ENCODE measurements around the gene TCAP.

Gene TCAP

GRCh38 chr17:39683295-39683939 lies 18.3 kb downstream of the TCAP start:
- Histone ChIP-seq H3K27ac (ENCODE audit: low read depth, low read length) (no peak overlapping the region), H3K36me3 (ENCODE audit: insufficient read depth, low read length) (peaks cover 14% of the 10 kb centered on the region), H3K4me3 (ENCODE audit: low read depth in 1 of 2, low read length in 2 of 2) (no peak overlapping the region), H3K27me3 (ENCODE audit: control insufficient read depth in 1 of 2, insufficient read depth in 2 of 2, low read length in 2 of 2) (no peaks in the 10 kb centered on the region), H3K9ac (ENCODE audit: low read length) (no peak overlapping the region), H3K4me1 (ENCODE audit: insufficient read depth, low read length) (peaks cover 9% of the 10 kb centered on the region), H3K9me3 (ENCODE audit: low read length) (no peaks in the 10 kb centered on the region)

GRCh38 chr17:39684369-39685192 lies 19.4 kb downstream of the TCAP start:
- H3K4me3 ChIP-seq (ENCODE audit: low read depth in 1 of 2, low read length in 2 of 2): no peak overlapping the region
- no peak overlapping the region for H3K9ac ChIP-seq (ENCODE audit: low read length)
- no peaks in the 10 kb centered on the region for H3K27me3 ChIP-seq (ENCODE audit: control insufficient read depth in 1 of 2, insufficient read depth in 2 of 2, low read length in 2 of 2)
- H3K9me3 ChIP-seq (ENCODE audit: low read length): no peaks in the 10 kb centered on the region
- H3K27ac ChIP-seq (ENCODE audit: low read depth, low read length): no peak overlapping the region
- peaks cover 14% of the 10 kb centered on the region for H3K36me3 ChIP-seq (ENCODE audit: insufficient read depth, low read length)
- H3K4me1 ChIP-seq (ENCODE audit: insufficient read depth, low read length): peaks cover 15% of the 10 kb centered on the region

- Histone ChIP-seq H3K4me1 (ENCODE audit: insufficient read depth, low read length) (peaks cover 15% of the 10 kb centered on the region), H3K27ac (ENCODE audit: low read depth, low read length) (no peak overlapping the region), H3K36me3 (ENCODE audit: insufficient read depth, low read length) (peaks cover 14% of the 10 kb centered on the region), H3K9ac (ENCODE audit: low read length) (no peak overlapping the region), H3K4me3 (ENCODE audit: low read depth in 1 of 2, low read length in 2 of 2) (peak overlapping the region; percentile 91 to 95), H3K27me3 (ENCODE audit: control insufficient read depth in 1 of 2, insufficient read depth in 2 of 2, low read length in 2 of 2) (no peaks in the 10 kb centered on the region), H3K9me3 (ENCODE audit: low read length) (no peaks in the 10 kb centered on the region)
Measured at GRCh38 chr17:39687101-39687545, 22.0 kb downstream of the TCAP start.

GRCh38 chr17:39687546-39688474 lies 22.7 kb downstream of the TCAP start, which contains the start of gene PGAP3:
TSS of gene PGAP3 (minus strand) at chr17:39688057. CDS start at chr17:39688014, 43 bp downstream.
- H3K4me3 ChIP-seq (ENCODE audit: low read depth in 1 of 2, low read length in 2 of 2): peak within 1 kb of the TSS; percentile 91 to 95
- H3K36me3 ChIP-seq (ENCODE audit: insufficient read depth, low read length): peaks cover 14% of the 10 kb centered on the region
- H3K9ac ChIP-seq (ENCODE audit: low read length): peak within 1 kb of the TSS; percentile 58
- peak within 1 kb of the TSS; percentile 81 for H3K27ac ChIP-seq (ENCODE audit: low read depth, low read length)
- peaks cover 15% of the 10 kb centered on the region for H3K4me1 ChIP-seq (ENCODE audit: insufficient read depth, low read length)
- no peaks in the 10 kb centered on the region for H3K9me3 ChIP-seq (ENCODE audit: low read length)
- no peaks in the 10 kb centered on the region for H3K27me3 ChIP-seq (ENCODE audit: control insufficient read depth in 1 of 2, insufficient read depth in 2 of 2, low read length in 2 of 2)

GRCh38 chr17:39688475-39688835 lies 23.3 kb downstream of the TCAP start:
- Histone ChIP-seq H3K36me3 (ENCODE audit: insufficient read depth, low read length) (peaks cover 11% of the 10 kb centered on the region), H3K27ac (ENCODE audit: low read depth, low read length) (peak overlapping the region; percentile 81), H3K27me3 (ENCODE audit: control insufficient read depth in 1 of 2, insufficient read depth in 2 of 2, low read length in 2 of 2) (no peaks in the 10 kb centered on the region), H3K4me1 (ENCODE audit: insufficient read depth, low read length) (peaks cover 15% of the 10 kb centered on the region), H3K9ac (ENCODE audit: low read length) (no peak overlapping the region), H3K9me3 (ENCODE audit: low read length) (no peaks in the 10 kb centered on the region), H3K4me3 (ENCODE audit: low read depth in 1 of 2, low read length in 2 of 2) (peak overlapping the region; percentile 91 to 95)

GRCh38 chr17:39688945-39689344 lies 23.8 kb downstream of the TCAP start:
- peaks cover 15% of the 10 kb centered on the region for H3K4me1 ChIP-seq (ENCODE audit: insufficient read depth, low read length)
- H3K27me3 ChIP-seq (ENCODE audit: control insufficient read depth in 1 of 2, insufficient read depth in 2 of 2, low read length in 2 of 2): no peaks in the 10 kb centered on the region
- H3K4me3 ChIP-seq (ENCODE audit: low read depth in 1 of 2, low read length in 2 of 2): peak overlapping the region in 1 of 2 donors; percentile 91
- H3K9ac ChIP-seq (ENCODE audit: low read length): no peak overlapping the region
- no peak overlapping the region for H3K27ac ChIP-seq (ENCODE audit: low read depth, low read length)
- H3K36me3 ChIP-seq (ENCODE audit: insufficient read depth, low read length): peaks cover 9% of the 10 kb centered on the region
- no peaks in the 10 kb centered on the region for H3K9me3 ChIP-seq (ENCODE audit: low read length)

- no peaks in the 10 kb centered on the region for H3K27me3 ChIP-seq (ENCODE audit: control insufficient read depth in 1 of 2, insufficient read depth in 2 of 2, low read length in 2 of 2)
- H3K4me1 ChIP-seq (ENCODE audit: insufficient read depth, low read length): peaks cover 6% of the 10 kb centered on the region
- H3K9ac ChIP-seq (ENCODE audit: low read length): no peak overlapping the region
- no peaks in the 10 kb centered on the region for H3K36me3 ChIP-seq (ENCODE audit: insufficient read depth, low read length)
- no peak overlapping the region for H3K4me3 ChIP-seq (ENCODE audit: low read depth in 1 of 2, low read length in 2 of 2)
- no peaks in the 10 kb centered on the region for H3K9me3 ChIP-seq (ENCODE audit: low read length)
- no peak overlapping the region for H3K27ac ChIP-seq (ENCODE audit: low read depth, low read length)
Measured at GRCh38 chr17:39694593-39694992, 29.4 kb downstream of the TCAP start.

GRCh38 chr17:39695089-39695474 lies 29.9 kb downstream of the TCAP start:
- peaks cover 6% of the 10 kb centered on the region for H3K4me1 ChIP-seq (ENCODE audit: insufficient read depth, low read length)
- no peaks in the 10 kb centered on the region for H3K9me3 ChIP-seq (ENCODE audit: low read length)
- no peak overlapping the region for H3K27ac ChIP-seq (ENCODE audit: low read depth, low read length)
- no peaks in the 10 kb centered on the region for H3K27me3 ChIP-seq (ENCODE audit: control insufficient read depth in 1 of 2, insufficient read depth in 2 of 2, low read length in 2 of 2)
- no peaks in the 10 kb centered on the region for H3K36me3 ChIP-seq (ENCODE audit: insufficient read depth, low read length)
- no peak overlapping the region for H3K4me3 ChIP-seq (ENCODE audit: low read depth in 1 of 2, low read length in 2 of 2)
- H3K9ac ChIP-seq (ENCODE audit: low read length): no peak overlapping the region

GRCh38 chr17:39696731-39697130 lies 31.6 kb downstream of the TCAP start:
- H3K4me3 ChIP-seq (ENCODE audit: low read depth in 1 of 2, low read length in 2 of 2): no peak overlapping the region
- peaks cover 13% of the 10 kb centered on the region for H3K4me1 ChIP-seq (ENCODE audit: insufficient read depth, low read length)
- no peaks in the 10 kb centered on the region for H3K9me3 ChIP-seq (ENCODE audit: low read length)
- H3K9ac ChIP-seq (ENCODE audit: low read length): no peak overlapping the region
- no peaks in the 10 kb centered on the region for H3K27me3 ChIP-seq (ENCODE audit: control insufficient read depth in 1 of 2, insufficient read depth in 2 of 2, low read length in 2 of 2)
- H3K27ac ChIP-seq (ENCODE audit: low read depth, low read length): no peak overlapping the region
- H3K36me3 ChIP-seq (ENCODE audit: insufficient read depth, low read length): no peaks in the 10 kb centered on the region

GRCh38 chr17:39697961-39698360 lies 32.8 kb downstream of the TCAP start:
- Histone ChIP-seq H3K36me3 (ENCODE audit: insufficient read depth, low read length) (no peaks in the 10 kb centered on the region), H3K27ac (ENCODE audit: low read depth, low read length) (no peak overlapping the region), H3K27me3 (ENCODE audit: control insufficient read depth in 1 of 2, insufficient read depth in 2 of 2, low read length in 2 of 2) (no peaks in the 10 kb centered on the region), H3K9me3 (ENCODE audit: low read length) (no peaks in the 10 kb centered on the region), H3K4me3 (ENCODE audit: low read depth in 1 of 2, low read length in 2 of 2) (no peak overlapping the region), H3K4me1 (ENCODE audit: insufficient read depth, low read length) (peaks cover 13% of the 10 kb centered on the region), H3K9ac (ENCODE audit: low read length) (no peak overlapping the region)
